ENCODE measurements around the gene U2AF2. TPM values are rescaled to one million over a fixed set of nuclear protein-coding genes. Genes with fewer than 3 reads are reported as not detected.

U2AF2 gene
- total RNA-seq, 1 experiment from 2014 or later = 309 TPM

DNA sequence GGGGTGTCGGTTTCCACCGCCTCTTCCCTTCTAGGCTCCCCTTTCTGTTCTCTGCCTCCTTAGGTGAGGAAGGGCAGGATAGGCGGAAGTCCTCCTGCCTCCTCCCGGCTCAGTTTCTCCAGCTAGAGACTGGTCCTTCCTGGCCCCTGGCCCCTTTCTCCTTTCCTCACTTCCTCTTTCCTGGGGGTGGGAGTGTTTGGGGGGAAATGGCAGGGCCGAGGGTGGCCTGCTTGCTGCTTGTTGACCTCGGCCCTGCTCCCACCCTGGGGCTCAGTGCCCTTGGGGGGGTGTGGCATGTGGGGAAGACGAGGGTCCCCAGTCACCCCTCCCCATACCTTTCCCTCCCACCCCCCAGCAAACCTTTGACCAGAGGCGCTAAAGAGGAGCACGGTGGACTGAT, 5.0 kb downstream of the U2AF2 start:
- no TSS peak for BruUV-seq (replicated peaks)
- peak overlapping the region; percentile 34 for H3K4me3 Mint-ChIP-seq (ENCODE audit: low read depth, unreplicated experiment)
- no peaks in the 10 kb centered on the region for H3K27me3 Mint-ChIP-seq (ENCODE audit: unreplicated experiment)
- intact Hi-C loops (cut with micrococcal nuclease; ENCODE audit: unreplicated experiment) = loop anchor here (10.0 kb wide), 1 partner anchor 145 kb away; no protein-coding TSS in a partner anchor
- H3K9me3 Mint-ChIP-seq (ENCODE audit: low read depth, unreplicated experiment) = no peaks in the 10 kb centered on the region
- no peak for TF ChIP-seq CTCF (IDR thresholded peaks at IDR 0.05; ENCODE audit: unreplicated experiment)
- CTCF ChIA-PET = no interaction called here
- DNase-seq = no peak
- peak overlapping the region; percentile 24 for H3K27ac Mint-ChIP-seq (ENCODE audit: unreplicated experiment)
- peaks cover 40% of the 10 kb centered on the region for H3K4me1 Mint-ChIP-seq (ENCODE audit: low read depth, unreplicated experiment)
- H3K36me3 Mint-ChIP-seq (ENCODE audit: insufficient read depth, unreplicated experiment) = peaks cover 90% of the 10 kb centered on the region

DNA sequence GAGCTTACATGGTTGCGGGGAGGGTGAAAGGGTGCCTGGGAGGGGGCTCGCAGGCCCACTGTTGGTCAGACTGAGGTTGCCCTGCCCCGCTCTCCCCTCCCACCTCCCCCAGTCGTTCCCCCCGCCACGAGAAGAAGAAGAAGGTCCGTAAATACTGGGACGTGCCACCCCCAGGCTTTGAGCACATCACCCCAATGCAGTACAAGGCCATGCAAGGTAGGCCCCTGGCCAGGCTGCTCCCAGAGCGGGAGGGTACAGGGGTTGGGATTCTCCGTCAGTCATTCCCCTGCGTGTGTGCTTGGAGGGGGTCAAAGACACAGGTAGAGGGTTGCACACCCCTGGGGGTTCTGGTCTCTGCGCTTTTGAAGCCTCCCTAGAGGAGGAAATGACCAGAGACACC, 5.6 kb downstream of the U2AF2 start:
- Mint-ChIP-seq H3K27me3 (ENCODE audit: unreplicated experiment) (no peaks in the 10 kb centered on the region), H3K9me3 (ENCODE audit: low read depth, unreplicated experiment) (no peaks in the 10 kb centered on the region), H3K4me3 (ENCODE audit: low read depth, unreplicated experiment) (no peak overlapping the region), H3K27ac (ENCODE audit: unreplicated experiment) (no peak overlapping the region), H3K4me1 (ENCODE audit: low read depth, unreplicated experiment) (peaks cover 40% of the 10 kb centered on the region), H3K36me3 (ENCODE audit: insufficient read depth, unreplicated experiment) (peaks cover 86% of the 10 kb centered on the region)
- intact Hi-C loops (cut with micrococcal nuclease; ENCODE audit: unreplicated experiment) = no loop called here
- CTCF ChIA-PET = no interaction called here
- BruUV-seq (replicated peaks) = no TSS peak
- no peak for DNase-seq
- no peak for TF ChIP-seq CTCF (IDR thresholded peaks at IDR 0.05; ENCODE audit: unreplicated experiment)

DNA sequence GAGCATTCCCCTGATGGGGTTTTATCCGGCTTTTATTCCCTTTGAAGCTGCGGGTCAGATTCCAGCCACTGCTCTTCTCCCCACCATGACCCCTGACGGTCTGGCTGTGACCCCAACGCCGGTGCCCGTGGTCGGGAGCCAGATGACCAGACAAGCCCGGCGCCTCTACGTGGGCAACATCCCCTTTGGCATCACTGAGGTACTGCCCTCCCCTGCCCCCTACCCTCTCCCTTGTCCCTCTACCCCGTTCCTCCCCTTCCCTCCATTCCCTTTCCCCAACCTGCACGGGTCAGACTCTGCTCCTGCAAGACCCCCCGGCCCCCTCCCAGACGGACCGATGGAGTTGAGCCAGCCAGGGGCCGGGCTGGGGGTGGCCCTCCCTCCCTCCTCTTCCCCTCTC, 6.2 kb downstream of the U2AF2 start:
- Mint-ChIP-seq H3K27ac (ENCODE audit: unreplicated experiment) (no peak overlapping the region), H3K27me3 (ENCODE audit: unreplicated experiment) (no peaks in the 10 kb centered on the region), H3K4me1 (ENCODE audit: low read depth, unreplicated experiment) (peaks cover 40% of the 10 kb centered on the region), H3K9me3 (ENCODE audit: low read depth, unreplicated experiment) (no peaks in the 10 kb centered on the region), H3K4me3 (ENCODE audit: low read depth, unreplicated experiment) (no peak overlapping the region), H3K36me3 (ENCODE audit: insufficient read depth, unreplicated experiment) (peaks cover 86% of the 10 kb centered on the region)
- DNase-seq = no peak
- intact Hi-C loops (cut with micrococcal nuclease; ENCODE audit: unreplicated experiment) = no loop called here
- BruUV-seq (replicated peaks) = no TSS peak
- CTCF ChIA-PET = no interaction called here
- TF ChIP-seq CTCF (IDR thresholded peaks at IDR 0.05; ENCODE audit: unreplicated experiment) = no peak

DNA sequence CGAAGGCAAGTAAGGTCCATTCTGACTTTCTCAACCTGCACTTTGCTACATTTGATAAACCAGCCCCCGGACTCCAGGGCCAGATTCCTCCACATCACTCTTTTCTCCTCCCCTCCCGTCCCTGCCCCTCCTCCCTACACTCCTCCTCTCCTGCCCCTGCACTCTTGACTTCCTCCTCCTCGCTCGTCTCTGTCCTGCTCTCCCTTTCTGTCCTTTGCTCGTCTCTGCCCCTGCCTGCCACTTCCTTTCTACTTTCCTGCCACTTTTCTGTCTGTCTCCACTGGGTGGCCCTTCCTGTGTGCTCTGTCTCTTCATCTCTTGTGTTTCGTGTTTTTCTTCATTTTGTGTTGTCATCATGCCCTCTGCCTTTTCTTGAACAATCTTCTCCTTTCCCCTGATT, 7.0 kb downstream of the U2AF2 start:
- no peak for TF ChIP-seq CTCF (IDR thresholded peaks at IDR 0.05; ENCODE audit: unreplicated experiment)
- Mint-ChIP-seq H3K36me3 (ENCODE audit: insufficient read depth, unreplicated experiment) (peaks cover 86% of the 10 kb centered on the region), H3K27ac (ENCODE audit: unreplicated experiment) (no peak overlapping the region), H3K9me3 (ENCODE audit: low read depth, unreplicated experiment) (no peaks in the 10 kb centered on the region), H3K4me3 (ENCODE audit: low read depth, unreplicated experiment) (no peak overlapping the region), H3K27me3 (ENCODE audit: unreplicated experiment) (no peaks in the 10 kb centered on the region), H3K4me1 (ENCODE audit: low read depth, unreplicated experiment) (peaks cover 44% of the 10 kb centered on the region)
- DNase-seq = no peak
- intact Hi-C loops (cut with micrococcal nuclease; ENCODE audit: unreplicated experiment) = no loop called here
- BruUV-seq (replicated peaks) = no TSS peak
- CTCF ChIA-PET = no interaction called here
